ENCODE data around the gene JAG1. TPM values are rescaled to one million over a fixed set of nuclear protein-coding genes. Genes with fewer than 3 reads are reported as not detected.

JAG1 gene
- total RNA-seq, 1 experiment from 2014 or later: 62.5 TPM

Other genes with a start within 250 kb of the JAG1 start
- 6.4 and 7.1 TPM in 2 replicates for gene MKKS, start 239.8 kb downstream of the JAG1 start, total RNA-seq (2014; rRNA removed; shearing (Covaris generic))
- gene SLX4IP, start 238.7 kb downstream of the JAG1 start, total RNA-seq (2014; rRNA removed; shearing (Covaris generic)): 3.1 and 3.6 TPM in 2 replicates

All from Daoy (cell line).